ENCODE data around the gene PRKCZ.

- TF ChIP-seq, protein P1, sequence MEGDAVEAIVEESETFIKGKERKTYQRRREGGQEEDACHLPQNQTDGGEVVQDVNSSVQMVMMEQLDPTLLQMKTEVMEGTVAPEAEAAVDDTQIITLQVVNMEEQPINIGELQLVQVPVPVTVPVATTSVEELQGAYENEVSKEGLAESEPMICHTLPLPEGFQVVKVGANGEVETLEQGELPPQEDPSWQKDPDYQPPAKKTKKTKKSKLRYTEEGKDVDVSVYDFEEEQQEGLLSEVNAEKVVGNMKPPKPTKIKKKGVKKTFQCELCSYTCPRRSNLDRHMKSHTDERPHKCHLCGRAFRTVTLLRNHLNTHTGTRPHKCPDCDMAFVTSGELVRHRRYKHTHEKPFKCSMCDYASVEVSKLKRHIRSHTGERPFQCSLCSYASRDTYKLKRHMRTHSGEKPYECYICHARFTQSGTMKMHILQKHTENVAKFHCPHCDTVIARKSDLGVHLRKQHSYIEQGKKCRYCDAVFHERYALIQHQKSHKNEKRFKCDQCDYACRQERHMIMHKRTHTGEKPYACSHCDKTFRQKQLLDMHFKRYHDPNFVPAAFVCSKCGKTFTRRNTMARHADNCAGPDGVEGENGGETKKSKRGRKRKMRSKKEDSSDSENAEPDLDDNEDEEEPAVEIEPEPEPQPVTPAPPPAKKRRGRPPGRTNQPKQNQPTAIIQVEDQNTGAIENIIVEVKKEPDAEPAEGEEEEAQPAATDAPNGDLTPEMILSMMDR (IDR thresholded peaks at IDR 0.05) = no peak
- TF ChIP-seq POLR2A (IDR thresholded peaks at IDR 0.05) (no peak), EP300 (IDR thresholded peaks at IDR 0.05) (no peak)
Observed at GRCh38 chr1:2163205-2163604, 113.0 kb downstream of the PRKCZ start.
